Large intestine (tissue), 3 donors: ENCODE measurements around the gene CCDC28B. TPM values are rescaled to one million over a fixed set of nuclear protein-coding genes. Genes with fewer than 3 reads are reported as not detected.
A peak's percentile ranks its signal among the peaks of the same experiment; 100 is the strongest.

Experiments
- DNase-seq, 2 donors: peaks; one replicate each; pipeline versions ENCODE4 v3.0.0 to v3.0.0-alpha.2; 2013
- H3K27ac ChIP-seq: one replicate; pipeline ENCODE4 v1.5.1; 2013; ENCODE audit warnings: low read length
- H3K27me3 ChIP-seq: 2 replicates; pipeline ENCODE4 v1.6.1; 2013; ENCODE audit warnings: low read length; ENCODE audit not compliant: control insufficient read depth, insufficient read depth
- H3K36me3 ChIP-seq: 2 replicates; pipeline ENCODE4 v1.6.1; 2013; ENCODE audit warnings: low read length; ENCODE audit not compliant: control insufficient read depth, insufficient read depth
- H3K4me1 ChIP-seq: one replicate; pipeline ENCODE4 v1.6.1; 2013; ENCODE audit warnings: low read length; ENCODE audit not compliant: control insufficient read depth, insufficient read depth
- H3K4me3 ChIP-seq: one replicate; pipeline ENCODE4 v1.5.1; 2013; ENCODE audit warnings: low read length
- H3K9me3 ChIP-seq: one replicate; pipeline ENCODE4 v1.6.1; 2013; ENCODE audit warnings: mild to moderate bottlenecking, low read depth, low read length, moderate library complexity; ENCODE audit not compliant: control insufficient read depth
- WGBS: methylation state at CpG from one replicate; pipeline ENCODE4 v1.1.5; 2013; ENCODE audit warnings: low lambda C conversion rate; ENCODE audit not compliant: insufficient coverage; 5-methylcytosine and 5-hydroxymethylcytosine counted together
- polyA plus RNA-seq: library from polyadenylated mRNA; unstranded; fragments of 120-200 nt; gene quantifications from one replicate; pipeline ENCODE4 v1.2.1, GENCODE V29; 2013

Gene CCDC28B
- polyA plus RNA-seq, 1 donor: 13.3 TPM

DNA sequence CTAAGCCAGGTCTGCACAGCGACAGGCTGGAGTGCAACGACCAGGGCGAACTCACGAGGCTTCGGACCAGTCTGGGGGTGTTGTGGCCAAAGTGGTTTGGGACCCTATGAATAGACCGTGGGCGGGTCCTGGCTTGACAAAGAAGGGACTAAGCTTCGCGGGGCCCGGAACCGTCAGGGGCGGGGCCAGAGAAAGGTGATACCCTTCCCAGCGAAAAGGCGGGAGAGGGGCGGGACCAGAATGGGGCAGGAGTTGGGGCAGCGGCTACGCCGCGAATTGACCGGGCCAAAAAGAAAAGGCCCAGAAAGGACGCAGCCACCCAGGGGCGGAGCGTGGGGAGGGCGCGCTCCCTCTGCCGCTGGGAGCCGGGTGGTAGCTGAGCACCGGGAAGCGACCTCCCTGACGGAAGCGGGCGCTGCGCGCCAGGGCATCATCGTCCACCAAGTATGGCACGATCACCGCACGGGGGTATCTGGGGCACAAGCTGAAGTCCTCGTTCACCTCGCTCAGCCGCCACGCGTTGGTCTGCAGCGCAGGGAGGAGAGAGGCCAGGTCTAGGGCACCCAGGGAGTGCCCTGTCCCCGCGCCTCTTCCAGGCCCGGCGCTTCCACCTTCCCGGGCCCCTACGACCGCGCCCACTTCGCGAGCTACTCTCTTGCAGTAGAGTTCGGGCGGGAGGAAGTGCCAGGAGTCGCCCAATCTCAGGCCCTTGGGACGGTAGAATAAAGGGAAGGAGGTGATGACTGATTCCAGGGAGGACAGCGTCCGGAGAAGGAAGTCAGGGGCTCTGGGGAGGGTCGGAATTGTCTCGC is 40.0 kb downstream of the CCDC28B start:
- no CpG with 5 or more reads among the region's 62 CpGs for WGBS
- DNase-seq: peak in 1 of 2 donors; percentile 76
- no peaks in the 10 kb centered on the region for H3K9me3 ChIP-seq
- H3K36me3 ChIP-seq: no peaks in the 10 kb centered on the region
- H3K27ac ChIP-seq: peak overlapping the region; percentile 33
- H3K27me3 ChIP-seq: no peaks in the 10 kb centered on the region
- peaks cover 13% of the 10 kb centered on the region for H3K4me1 ChIP-seq
- H3K4me3 ChIP-seq: peak overlapping the region; percentile 58

- peak; percentile 58 to 71 for DNase-seq
- Histone ChIP-seq H3K27ac (peak overlapping the region; percentile 33), H3K27me3 (no peaks in the 10 kb centered on the region), H3K36me3 (no peaks in the 10 kb centered on the region), H3K4me3 (peak overlapping the region; percentile 58), H3K4me1 (peaks cover 13% of the 10 kb centered on the region), H3K9me3 (no peaks in the 10 kb centered on the region)
- no CpG with 5 or more reads among the region's 55 CpGs for WGBS
Observed at GRCh38 chr1:32241001-32241763, 40.8 kb downstream of the CCDC28B start.

DNA sequence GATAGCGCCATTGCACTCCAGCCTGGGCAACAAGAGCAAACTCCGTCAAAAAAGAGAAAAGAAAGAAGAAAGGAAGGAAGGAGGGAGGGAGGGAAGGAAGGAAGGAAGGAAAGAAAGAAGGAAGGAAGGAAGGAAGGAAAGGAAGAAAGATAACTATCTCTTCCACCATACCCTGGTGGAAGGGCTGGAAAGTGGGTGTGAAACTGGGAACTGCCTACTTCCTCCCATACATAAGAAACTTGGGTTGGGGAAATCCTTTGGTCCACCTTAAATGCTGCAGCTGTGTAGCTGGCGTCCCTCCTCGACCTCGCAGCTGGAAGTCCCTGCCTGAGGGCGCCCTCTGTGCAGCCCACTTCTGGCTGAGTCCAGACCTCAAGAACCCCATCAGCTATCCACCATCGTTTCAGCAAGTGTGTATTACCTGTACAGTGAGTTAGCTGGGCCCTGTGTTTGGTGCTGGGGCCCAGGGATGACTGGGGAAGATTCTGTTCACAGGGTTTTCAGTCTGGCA is 42.0 kb downstream of the CCDC28B start:
- Histone ChIP-seq H3K9me3 (no peaks in the 10 kb centered on the region), H3K27me3 (no peaks in the 10 kb centered on the region), H3K27ac (no peak overlapping the region), H3K4me1 (peaks cover 13% of the 10 kb centered on the region), H3K4me3 (no peak overlapping the region), H3K36me3 (no peaks in the 10 kb centered on the region)
- peak in 1 of 2 donors; percentile 15 for DNase-seq
- 71% methylated on average over 1 of the region's 7 CpGs for WGBS

- Histone ChIP-seq H3K4me1 (peaks cover 22% of the 10 kb centered on the region), H3K27me3 (no peaks in the 10 kb centered on the region), H3K36me3 (no peaks in the 10 kb centered on the region), H3K4me3 (no peak within 1 kb of the TSS), H3K27ac (no peak within 1 kb of the TSS), H3K9me3 (peaks cover 4% of the 10 kb centered on the region)
- peak in 1 of 2 donors; percentile 20 for DNase-seq
- WGBS: no CpG with 5 or more reads among the region's 3 CpGs
Observed at GRCh38 chr1:32246888-32247273, 46.5 kb downstream of the CCDC28B start, which contains the start of gene FAM167B. FAM167B (plus strand) TSS chr1:32247222; CDS start chr1:32247422, 200 bp downstream.

DNA sequence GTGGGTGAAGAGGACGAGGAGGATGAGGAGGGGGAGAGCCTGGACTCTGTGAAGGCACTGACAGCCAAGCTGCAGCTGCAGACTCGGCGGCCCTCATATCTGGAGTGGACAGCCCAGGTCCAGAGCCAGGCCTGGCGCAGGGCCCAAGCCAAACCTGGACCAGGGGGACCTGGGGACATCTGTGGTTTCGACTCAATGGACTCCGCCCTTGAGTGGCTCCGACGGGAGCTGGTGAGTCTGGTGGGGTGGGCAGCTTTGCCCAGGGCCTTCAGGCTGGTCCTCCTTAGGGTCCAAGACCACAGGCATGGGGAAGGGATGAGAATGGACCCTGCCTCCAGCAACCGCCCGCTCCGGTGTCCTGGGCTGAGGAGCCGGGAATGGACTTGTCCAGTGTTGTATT is 47.1 kb downstream of the CCDC28B start:
- Histone ChIP-seq H3K4me3 (no peak overlapping the region), H3K27ac (no peak overlapping the region), H3K4me1 (peaks cover 22% of the 10 kb centered on the region), H3K9me3 (peaks cover 4% of the 10 kb centered on the region), H3K36me3 (no peaks in the 10 kb centered on the region), H3K27me3 (no peaks in the 10 kb centered on the region)
- DNase-seq: no peak
- no CpG with 5 or more reads among the region's 12 CpGs for WGBS

- Histone ChIP-seq H3K27ac (no peak overlapping the region), H3K36me3 (no peaks in the 10 kb centered on the region), H3K4me3 (no peak overlapping the region), H3K27me3 (no peaks in the 10 kb centered on the region), H3K4me1 (peaks cover 22% of the 10 kb centered on the region), H3K9me3 (peaks cover 4% of the 10 kb centered on the region)
- no CpG with 5 or more reads among the region's 31 CpGs for WGBS
- DNase-seq: peak; percentile 71 to 72
Observed at GRCh38 chr1:32247983-32248889, 47.8 kb downstream of the CCDC28B start.

GRCh38 chr1:32249831-32250525 is 49.6 kb downstream of the CCDC28B start:
- peak; percentile 76 to 86 for DNase-seq
- Histone ChIP-seq H3K36me3 (no peaks in the 10 kb centered on the region), H3K27me3 (no peaks in the 10 kb centered on the region), H3K4me1 (peaks cover 22% of the 10 kb centered on the region), H3K9me3 (peaks cover 4% of the 10 kb centered on the region), H3K4me3 (no peak overlapping the region), H3K27ac (peak overlapping the region; percentile 54)
- no CpG with 5 or more reads among the region's 9 CpGs for WGBS

DNA sequence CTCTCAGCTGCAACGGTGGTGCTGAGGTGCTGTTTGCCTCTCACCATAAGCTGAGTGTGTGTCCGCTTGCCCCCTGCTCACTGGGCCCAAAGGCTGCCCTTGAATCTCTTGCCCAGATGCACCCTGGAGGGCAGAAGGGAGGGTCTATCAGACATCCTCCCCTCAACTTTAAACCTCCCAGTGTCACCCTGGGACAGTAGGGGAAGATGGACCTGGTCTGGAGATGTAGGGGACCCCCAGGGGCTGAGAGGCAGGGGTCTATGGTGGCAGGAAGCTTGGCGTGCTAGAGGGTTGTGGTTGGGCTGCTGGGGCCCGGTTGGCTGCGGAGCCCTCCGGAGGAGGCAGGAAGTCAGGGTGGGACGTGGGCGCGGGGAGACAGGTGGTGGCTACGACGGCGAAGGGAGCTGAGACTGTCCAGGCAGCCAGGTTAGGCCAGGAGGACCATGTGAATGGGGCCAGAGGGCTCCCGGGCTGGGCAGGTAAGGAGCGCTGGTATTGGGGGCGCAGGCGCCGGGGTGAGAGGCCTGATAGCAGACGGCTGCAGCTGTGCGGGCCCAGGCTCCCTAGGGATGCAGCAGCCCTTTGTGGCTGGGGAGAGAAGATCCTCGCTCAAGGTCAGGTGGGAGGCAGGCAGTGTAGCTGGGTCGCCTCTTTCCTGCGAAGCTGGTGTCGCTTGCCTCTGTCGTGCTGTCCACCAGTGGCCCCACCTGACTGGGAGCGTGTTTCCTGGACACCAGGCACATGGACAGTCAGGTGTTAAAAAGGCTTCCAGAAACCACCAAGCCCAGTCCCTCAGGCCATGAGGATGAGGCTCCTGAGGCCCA is 50.7 kb downstream of the CCDC28B start, which contains the start of gene LCK:
Gene LCK, plus strand, starts transcription at position 373 of the 824 bp plus-strand sequence. CDS start 23,065 bp downstream, outside the sequence.
- Histone ChIP-seq H3K4me1 (peaks cover 22% of the 10 kb centered on the region), H3K4me3 (no peak within 1 kb of the TSS), H3K36me3 (no peaks in the 10 kb centered on the region), H3K9me3 (peaks cover 4% of the 10 kb centered on the region), H3K27me3 (no peaks in the 10 kb centered on the region), H3K27ac (peak within 1 kb of the TSS; percentile 50)
- no CpG with 5 or more reads among the region's 25 CpGs for WGBS
- DNase-seq: no peak
